H9 (cell line): ENCODE results near the gene OR52N5. TPM values are rescaled to one million over a fixed set of nuclear protein-coding genes. Genes with fewer than 3 reads are reported as not detected.
A peak's percentile ranks its signal among the peaks of the same experiment; 100 is the strongest.

ENCODE experiments used
- DNase-seq: peaks from one replicate; pipeline ENCODE4 v3.0.0-alpha.2; 2017
- H2AFZ ChIP-seq: one replicate; pipeline ENCODE4 v1.6.1; 2013; ENCODE audit warnings: mild to moderate bottlenecking, low read length, control low read depth, moderate library complexity
- H2AK5ac ChIP-seq: 2 replicates; pipeline ENCODE4 v1.6.1; 2013; ENCODE audit warnings: low read length, control low read depth, mixed read lengths; ENCODE audit not compliant: insufficient read length
- H2BK120ac ChIP-seq: one replicate; pipeline ENCODE4 v1.6.1; 2013; ENCODE audit warnings: low read depth, mild to moderate bottlenecking, low read length, control low read depth, inconsistent platforms; ENCODE audit not compliant: poor library complexity, severe bottlenecking
- H2BK12ac ChIP-seq: 2 replicates; pipeline ENCODE4 v1.6.1; 2013; ENCODE audit warnings: low read length, control low read depth, mixed read lengths, low read depth; ENCODE audit not compliant: insufficient read length
- H2BK15ac ChIP-seq: 2 replicates; pipeline ENCODE4 v1.6.1; 2013; ENCODE audit warnings: low read depth, low read length, control low read depth
- H2BK20ac ChIP-seq: one replicate; pipeline ENCODE4 v1.6.1; 2013; ENCODE audit warnings: low read depth, mild to moderate bottlenecking, low read length, control low read depth, inconsistent platforms; ENCODE audit not compliant: poor library complexity, severe bottlenecking
- H2BK5ac ChIP-seq: 2 replicates; pipeline ENCODE4 v1.6.1; 2013; ENCODE audit warnings: low read length, control low read depth, mixed read lengths; ENCODE audit not compliant: insufficient read length
- H3K14ac ChIP-seq: 2 replicates; pipeline ENCODE4 v1.6.1; 2013; ENCODE audit warnings: low read length, control low read depth; ENCODE audit not compliant: insufficient read depth
- H3K18ac ChIP-seq: 2 replicates; pipeline ENCODE4 v1.6.1; 2013; ENCODE audit warnings: low read depth, mild to moderate bottlenecking, mixed read lengths, low read length, control low read depth; ENCODE audit not compliant: insufficient read length
- H3K23ac ChIP-seq: 2 replicates; pipeline ENCODE4 v1.6.1; 2013; ENCODE audit warnings: low read length, control low read depth, mixed read lengths, low read depth; ENCODE audit not compliant: insufficient read length
- H3K23me2 ChIP-seq: 2 replicates; pipeline ENCODE4 v1.6.1; 2013; ENCODE audit warnings: low read depth, mild to moderate bottlenecking, mixed read lengths, low read length, control low read depth; ENCODE audit not compliant: insufficient read length, poor library complexity, severe bottlenecking
- H3K27ac ChIP-seq: 2 replicates; pipeline ENCODE4 v1.5.1; 2013; ENCODE audit warnings: low read length, control low read depth, mixed read lengths, low read depth; ENCODE audit not compliant: insufficient read length
- H3K27me3 ChIP-seq: 2 replicates; pipeline ENCODE4 v1.6.1; 2013; ENCODE audit warnings: low read length, control low read depth, inconsistent platforms; ENCODE audit not compliant: insufficient read depth
- H3K4ac ChIP-seq: 2 replicates; pipeline ENCODE4 v1.6.1; 2013; ENCODE audit warnings: low read depth, mild to moderate bottlenecking, control low read depth, inconsistent platforms, low read length, moderate library complexity
- H3K4me1 ChIP-seq: 2 replicates; pipeline ENCODE4 v1.6.1; 2013; ENCODE audit warnings: low read length, control low read depth, inconsistent platforms; ENCODE audit not compliant: insufficient read depth
- H3K4me2 ChIP-seq: 2 replicates; pipeline ENCODE4 v1.6.1; 2013; ENCODE audit warnings: low read length, control low read depth, mixed read lengths; ENCODE audit not compliant: insufficient read length, insufficient read depth
- H3K56ac ChIP-seq: 2 replicates; pipeline ENCODE4 v1.6.1; 2013; ENCODE audit warnings: low read depth, mild to moderate bottlenecking, mixed read lengths, low read length, control low read depth; ENCODE audit not compliant: insufficient read length
- H3K79me1 ChIP-seq: 2 replicates; pipeline ENCODE4 v1.6.1; 2013; ENCODE audit warnings: low read depth, mild to moderate bottlenecking, moderate library complexity, low read length, control low read depth, inconsistent platforms; ENCODE audit not compliant: insufficient read depth, poor library complexity, severe bottlenecking
- H3K79me2 ChIP-seq: 2 replicates; pipeline ENCODE4 v1.6.1; 2013; ENCODE audit warnings: low read length, control low read depth, inconsistent platforms; ENCODE audit not compliant: insufficient read depth
- H3K9ac ChIP-seq: 2 replicates; pipeline ENCODE4 v1.6.1; 2013; ENCODE audit warnings: low read length, control low read depth, mixed read lengths; ENCODE audit not compliant: insufficient read length; ENCODE audit errors: extremely low read depth
- H3K9me3 ChIP-seq: one replicate; pipeline ENCODE4 v1.6.1; 2013; ENCODE audit warnings: low read depth, low read length, inconsistent platforms; ENCODE audit not compliant: control insufficient read depth
- H3T11ph ChIP-seq: one replicate; pipeline ENCODE4 v1.6.1; 2013; ENCODE audit warnings: mild to moderate bottlenecking, low read length, control low read depth, inconsistent platforms
- H4K20me1 ChIP-seq: one replicate; pipeline ENCODE4 v1.6.1; 2013; ENCODE audit not compliant: control insufficient read depth, insufficient read length, insufficient read depth
- H4K5ac ChIP-seq: 2 replicates; pipeline ENCODE4 v1.6.1; 2013; ENCODE audit warnings: low read depth, mild to moderate bottlenecking, mixed read lengths, low read length, control low read depth; ENCODE audit not compliant: insufficient read length
- H4K8ac ChIP-seq: replicated peaks from 2 replicates; pipeline ENCODE4 v1.6.1; 2013; ENCODE audit warnings: low read length, control low read depth, mixed read lengths, low read depth; ENCODE audit not compliant: insufficient read length
- H4K91ac ChIP-seq: 2 replicates; pipeline ENCODE4 v1.6.1; 2013; ENCODE audit warnings: low read depth, mild to moderate bottlenecking, moderate library complexity, mixed read lengths, low read length, control low read depth; ENCODE audit not compliant: insufficient read length
- H3K27ac Mint-ChIP-seq, 3 experiments: 2 replicates in 2 of 3; 3 replicates in 1 of 3; pipeline ENCODE4 v1.8.0; 2020 to 2021; ENCODE audit warnings: mixed read lengths in 3 of 3, mild to moderate bottlenecking in 1 of 3, moderate library complexity in 1 of 3
- H3K27me3 Mint-ChIP-seq: 2 replicates; pipeline ENCODE4 v1.8.0; 2021; ENCODE audit warnings: low read depth, mild to moderate bottlenecking, moderate library complexity, mixed read lengths
- H3K36me3 Mint-ChIP-seq, 3 experiments: 2 replicates in 2 of 3; 3 replicates in 1 of 3; pipeline ENCODE4 v1.8.0; 2020 to 2021; ENCODE audit warnings: low read depth in 3 of 3, mixed read lengths in 3 of 3; ENCODE audit not compliant: insufficient read depth in 1 of 3
- H3K4me1 Mint-ChIP-seq, 2 experiments: 2 replicates each; pipeline ENCODE4 v1.8.0; 2020; ENCODE audit warnings: mixed read lengths in 2 of 2
- H3K4me3 Mint-ChIP-seq, 2 experiments: 2 replicates in 1 of 2; 3 replicates in 1 of 2; pipeline ENCODE4 v1.8.0; 2020 to 2021; ENCODE audit warnings: mild to moderate bottlenecking in 2 of 2, mixed read lengths in 2 of 2, moderate library complexity in 1 of 2
- H3K9me3 Mint-ChIP-seq, 2 experiments: 2 replicates in 1 of 2; 3 replicates in 1 of 2; pipeline ENCODE4 v1.8.0; 2020; ENCODE audit warnings: mild to moderate bottlenecking in 2 of 2, mixed read lengths in 2 of 2, moderate library complexity in 1 of 2
- WGBS: extraction: QIAGEN DNeasy Blood & Tissue Kit; methylation state at CpG from one replicate; pipeline ENCODE4 v1.1.7; 2013; ENCODE audit warnings: missing lambda C conversion rate, low lambda C conversion rate, mixed read lengths; ENCODE audit not compliant: insufficient read length; ENCODE audit errors: extremely low coverage; 5-methylcytosine and 5-hydroxymethylcytosine counted together
- total RNA-seq: library from RNA; stranded (reverse); gene quantifications from 2 replicates; pipeline ENCODE4 v1.2.1, GENCODE V29; 2021
- TF ChIP-seq, protein P1 (sequence below): fragments of 200-600 bp; sonication (generic); conservative IDR thresholded peaks from 3 replicates; pipeline ENCODE4 v1.8.0; 2021; ENCODE audit warnings: antibody characterized with exemption, mild to moderate bottlenecking

OR52N5 gene
- total RNA-seq, 1 experiment from 2014 or later = not detected

GRCh38 chr11:5809122-5809519 lies 26.0 kb upstream of the OR52N5 start:
- DNase-seq = no peak
- no peak overlapping the region for H3K56ac ChIP-seq
- H3K4me2 ChIP-seq = peak overlapping the region; percentile 65
- peaks cover 24 to 31% of the 10 kb centered on the region in 2 experiments for H3K4me1 Mint-ChIP-seq
- no peak overlapping the region for H4K8ac ChIP-seq
- H3K18ac ChIP-seq = no peak overlapping the region
- no peak overlapping the region for H4K5ac ChIP-seq
- H3K27ac ChIP-seq = no peak overlapping the region
- no peak overlapping the region for H2BK20ac ChIP-seq
- peaks cover 2 to 3% of the 10 kb centered on the region in 2 experiments; a peak in 4 of 5 replicates for H3K9me3 Mint-ChIP-seq
- H3K9me3 ChIP-seq = no peaks in the 10 kb centered on the region
- no peak overlapping the region for H2BK5ac ChIP-seq
- H3K79me2 ChIP-seq = no peaks in the 10 kb centered on the region
- peaks cover 0 to 2% (median 0%) of the 10 kb centered on the region in 3 experiments; a peak in 2 of 7 replicates for H3K36me3 Mint-ChIP-seq
- H3K4ac ChIP-seq = no peak overlapping the region
- no CpG with 5 or more reads among the region's 5 CpGs for WGBS
- H3K4me3 Mint-ChIP-seq = peak overlapping the region; percentile 80
- H3K4me1 ChIP-seq = no peaks in the 10 kb centered on the region
- H3K27me3 Mint-ChIP-seq = peaks cover 2% of the 10 kb centered on the region; the same call in 1 of the 2 replicates
- no peak overlapping the region for H3K23ac ChIP-seq
- H2BK15ac ChIP-seq = no peak overlapping the region
- H3K27me3 ChIP-seq = no peaks in the 10 kb centered on the region
- H4K91ac ChIP-seq = no peak overlapping the region
- H2AFZ ChIP-seq = no peak overlapping the region
- no peak overlapping the region for H3K14ac ChIP-seq
- H4K20me1 ChIP-seq = no peaks in the 10 kb centered on the region
- H3K27ac Mint-ChIP-seq = peak overlapping the region in 2 of 3 experiments; percentile 71 to 89; a peak in 2 of 7 replicates
- H3K23me2 ChIP-seq = no peaks in the 10 kb centered on the region
- H2AK5ac ChIP-seq = no peak overlapping the region
- no peaks in the 10 kb centered on the region for H3K79me1 ChIP-seq
- TF ChIP-seq, protein P1, sequence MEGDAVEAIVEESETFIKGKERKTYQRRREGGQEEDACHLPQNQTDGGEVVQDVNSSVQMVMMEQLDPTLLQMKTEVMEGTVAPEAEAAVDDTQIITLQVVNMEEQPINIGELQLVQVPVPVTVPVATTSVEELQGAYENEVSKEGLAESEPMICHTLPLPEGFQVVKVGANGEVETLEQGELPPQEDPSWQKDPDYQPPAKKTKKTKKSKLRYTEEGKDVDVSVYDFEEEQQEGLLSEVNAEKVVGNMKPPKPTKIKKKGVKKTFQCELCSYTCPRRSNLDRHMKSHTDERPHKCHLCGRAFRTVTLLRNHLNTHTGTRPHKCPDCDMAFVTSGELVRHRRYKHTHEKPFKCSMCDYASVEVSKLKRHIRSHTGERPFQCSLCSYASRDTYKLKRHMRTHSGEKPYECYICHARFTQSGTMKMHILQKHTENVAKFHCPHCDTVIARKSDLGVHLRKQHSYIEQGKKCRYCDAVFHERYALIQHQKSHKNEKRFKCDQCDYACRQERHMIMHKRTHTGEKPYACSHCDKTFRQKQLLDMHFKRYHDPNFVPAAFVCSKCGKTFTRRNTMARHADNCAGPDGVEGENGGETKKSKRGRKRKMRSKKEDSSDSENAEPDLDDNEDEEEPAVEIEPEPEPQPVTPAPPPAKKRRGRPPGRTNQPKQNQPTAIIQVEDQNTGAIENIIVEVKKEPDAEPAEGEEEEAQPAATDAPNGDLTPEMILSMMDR = no peak
- H3K9ac ChIP-seq = no peak overlapping the region
- H2BK120ac ChIP-seq = no peak overlapping the region
- H2BK12ac ChIP-seq = no peak overlapping the region
- no peak overlapping the region for H3T11ph ChIP-seq
